H1 (cell line): Measurements from ENCODE around the gene ZDHHC1. TPM values are rescaled to one million over a fixed set of nuclear protein-coding genes. Genes with fewer than 3 reads are reported as not detected.

Experiments used
- CTCF ChIA-PET: fragments of 300-600 bp; sonication (Branson Sonifier 250); formaldehyde crosslinking; loops from one replicate; lab custom pipeline; 2021; ENCODE audit not compliant: partially characterized antibody; lab: Charles Lee
- POLR2A ChIA-PET: fragments of 300-600 bp; sonication (Branson Sonifier 250); formaldehyde crosslinking; loops from one replicate; lab custom pipeline; 2021; ENCODE audit warnings: inconsistent platforms; ENCODE audit not compliant: partially characterized antibody; lab: Charles Lee
- DNase-seq, 2 experiments: peaks; one replicate each; pipeline versions ENCODE4 v3.0.0 to v3.0.0-alpha.2; 2010 to 2022; ENCODE audit warnings: low spot score in 2 of 2, low read depth in 1 of 2, mixed read lengths in 1 of 2
- FAIRE-seq: peaks from 2 replicates; lab custom pipeline; 2011; peaks lifted over from hg19 to GRCh38; lab: Jason Lieb, UNC
- H2AFZ ChIP-seq: 2 replicates; pipeline ENCODE4 v1.8.1; 2012; ENCODE audit warnings: low read length, inconsistent platforms
- H2AK5ac ChIP-seq: 2 replicates; pipeline ENCODE4 v1.6.1; 2013; ENCODE audit warnings: low read depth, low read length
- H2BK120ac ChIP-seq: replicated peaks from 2 replicates; pipeline ENCODE3; 2013; ENCODE audit warnings: low read depth, low read length, inconsistent platforms
- H2BK12ac ChIP-seq: 2 replicates; pipeline ENCODE4 v1.6.1; 2013; ENCODE audit warnings: low read depth, low read length
- H2BK15ac ChIP-seq: 2 replicates; pipeline ENCODE4 v1.6.1; 2013; ENCODE audit warnings: low read length
- H2BK20ac ChIP-seq: 2 replicates; pipeline ENCODE4 v1.6.1; 2013; ENCODE audit warnings: low read length
- H2BK5ac ChIP-seq: 2 replicates; pipeline ENCODE4 v1.6.1; 2013; ENCODE audit warnings: low read depth, low read length
- H3K14ac ChIP-seq: 2 replicates; pipeline ENCODE4 v1.6.1; 2013; ENCODE audit warnings: inconsistent platforms; ENCODE audit not compliant: insufficient read length
- H3K18ac ChIP-seq: 2 replicates; pipeline ENCODE4 v1.6.1; 2013; ENCODE audit warnings: low read length; ENCODE audit errors: extremely low read depth
- H3K23ac ChIP-seq: 2 replicates; pipeline ENCODE4 v1.6.1; 2013; ENCODE audit warnings: inconsistent platforms; ENCODE audit not compliant: insufficient read length
- H3K23me2 ChIP-seq: 2 replicates; pipeline ENCODE4 v1.6.1; 2013; ENCODE audit warnings: low read depth, low read length
- H3K27ac ChIP-seq: 2 replicates; pipeline ENCODE4 v1.6.1; 2011; ENCODE audit warnings: low read depth, low read length, inconsistent platforms
- H3K27me3 ChIP-seq, 4 experiments: replicated peaks in 1 of 4; 1 replicate in 1 of 4; 2 replicates in 3 of 4; pipeline versions ENCODE4 v1.6.1 to v1.8.1; 2011 to 2013; ENCODE audit warnings: low read length in 3 of 4, mild to moderate bottlenecking in 3 of 4, inconsistent platforms in 2 of 4, mixed read lengths in 2 of 4, moderate library complexity in 1 of 4; ENCODE audit not compliant: control insufficient read depth in 3 of 4, insufficient read depth in 3 of 4; ENCODE audit errors: extremely low read depth in 1 of 4
- H3K36me3 ChIP-seq, 4 experiments: 2 replicates each; pipeline versions ENCODE4 v1.6.1 to v1.8.1; 2011 to 2013; ENCODE audit warnings: mild to moderate bottlenecking in 4 of 4, low read length in 3 of 4, moderate library complexity in 2 of 4, control low read depth in 1 of 4, inconsistent platforms in 1 of 4; ENCODE audit not compliant: insufficient read depth in 4 of 4, control insufficient read depth in 2 of 4
- H3K4ac ChIP-seq: replicated peaks from 2 replicates; pipeline ENCODE3; 2013; ENCODE audit warnings: low read length, low read depth, mixed read lengths, inconsistent platforms; ENCODE audit not compliant: insufficient read length
- H3K4me1 ChIP-seq, 4 experiments: replicated peaks in 1 of 4; 1 replicate in 1 of 4; 2 replicates in 3 of 4; pipeline versions ENCODE4 v1.6.1 to v1.8.1; 2011 to 2013; ENCODE audit warnings: low read length in 3 of 4, inconsistent platforms in 2 of 4, mixed read lengths in 1 of 4; ENCODE audit not compliant: insufficient read depth in 4 of 4, control insufficient read depth in 3 of 4
- H3K4me2 ChIP-seq, 2 experiments: 2 replicates each; pipeline versions ENCODE4 v1.6.1 to v1.8.1; 2011 to 2013; ENCODE audit warnings: low read depth in 2 of 2, low read length in 2 of 2, control low read depth in 1 of 2, inconsistent platforms in 1 of 2, mild to moderate bottlenecking in 1 of 2; ENCODE audit not compliant: insufficient read depth in 1 of 2
- H3K4me3 ChIP-seq, 4 experiments: fragments of 200-600, 300-600 bp in 1 of 4; sonication (generic), shearing (Covaris generic), sonication (Bioruptor Twin) in 1 of 4; 2 replicates each; pipeline versions ENCODE4 v1.5.1 to v1.8.1; 2011 to 2016; ENCODE audit warnings: low read length in 4 of 4, low read depth in 3 of 4, control low read depth in 2 of 4, inconsistent platforms in 2 of 4, mild to moderate bottlenecking in 2 of 4, mixed read lengths in 1 of 4, moderate library complexity in 1 of 4; ENCODE audit not compliant: insufficient read depth in 2 of 4; ENCODE audit errors: extremely low read depth in 1 of 4
- H3K56ac ChIP-seq: replicated peaks from 2 replicates; pipeline ENCODE3; 2013; ENCODE audit warnings: low read depth, mild to moderate bottlenecking, mixed read lengths, low read length, inconsistent platforms; ENCODE audit not compliant: insufficient read length
- H3K79me1 ChIP-seq: 2 replicates; pipeline ENCODE4 v1.6.1; 2013; ENCODE audit warnings: low read depth, low read length, control low read depth
- H3K79me2 ChIP-seq, 2 experiments: 2 replicates each; pipeline versions ENCODE4 v1.6.1 to v1.8.1; 2012 to 2013; ENCODE audit warnings: low read length in 2 of 2, mild to moderate bottlenecking in 2 of 2, inconsistent platforms in 1 of 2; ENCODE audit not compliant: insufficient read depth in 2 of 2, control insufficient read depth in 1 of 2
- H3K9ac ChIP-seq, 4 experiments: replicated peaks in 1 of 4; 1 replicate in 1 of 4; 2 replicates in 3 of 4; pipeline versions ENCODE4 v1.6.1 to v1.8.1; 2011 to 2013; ENCODE audit warnings: low read depth in 3 of 4, low read length in 3 of 4, control low read depth in 2 of 4, mild to moderate bottlenecking in 2 of 4, moderate library complexity in 2 of 4, inconsistent platforms in 1 of 4; ENCODE audit errors: extremely low read depth in 1 of 4
- H3K9me3 ChIP-seq, 2 experiments: 2 replicates each; pipeline versions ENCODE4 v1.6.1 to v1.8.1; 2012 to 2013; ENCODE audit warnings: mild to moderate bottlenecking in 2 of 2, moderate library complexity in 2 of 2, control low read depth in 1 of 2, inconsistent platforms in 1 of 2, low read depth in 1 of 2, low read length in 1 of 2, mixed read lengths in 1 of 2; ENCODE audit not compliant: insufficient read depth in 2 of 2
- H4K20me1 ChIP-seq, 2 experiments: replicated peaks in 1 of 2; 2 replicates each; pipeline versions ENCODE3 to v1.8.1; 2011 to 2013; ENCODE audit warnings: inconsistent platforms in 2 of 2, low read length in 2 of 2, mild to moderate bottlenecking in 1 of 2; ENCODE audit not compliant: insufficient read depth in 2 of 2, control insufficient read depth in 1 of 2
- H4K5ac ChIP-seq: 2 replicates; pipeline ENCODE4 v1.6.1; 2013; ENCODE audit warnings: low read length, low read depth, mixed read lengths, inconsistent platforms; ENCODE audit not compliant: insufficient read length
- H4K8ac ChIP-seq: 2 replicates; pipeline ENCODE4 v1.8.0; 2013; ENCODE audit warnings: mild to moderate bottlenecking, moderate library complexity, low read length, inconsistent platforms; ENCODE audit not compliant: insufficient read depth; ENCODE audit errors: extremely low read depth
- H4K91ac ChIP-seq: replicated peaks from 2 replicates; pipeline ENCODE3; 2013; ENCODE audit warnings: low read length, mixed read lengths, inconsistent platforms; ENCODE audit not compliant: insufficient read length
- ASH2L ChIP-seq: fragments of 200-600, 300-600 bp; sonication (generic); IDR thresholded peaks from one replicate; pipeline ENCODE4 v1.7.1; 2017; ENCODE audit warnings: low read length
- ATF2 ChIP-seq: IDR thresholded peaks from 2 replicates; pipeline ENCODE4 v1.6.1; 2012; ENCODE audit warnings: low read length, inconsistent platforms
- BRCA1 ChIP-seq: IDR thresholded peaks from 2 replicates; pipeline ENCODE4 v1.6.1; 2012; ENCODE audit warnings: low read depth, low read length, improper control_type of control experiment
- FOSL1 ChIP-seq: IDR thresholded peaks from 2 replicates; pipeline ENCODE4 v1.6.1; 2011; ENCODE audit warnings: mild to moderate bottlenecking, low read depth, low read length, moderate library complexity; ENCODE audit not compliant: insufficient read depth
- GABPA ChIP-seq: IDR thresholded peaks from 2 replicates; pipeline ENCODE4 v1.6.1; 2011; ENCODE audit warnings: mild to moderate bottlenecking, low read length, moderate library complexity, borderline replicate concordance; ENCODE audit not compliant: insufficient read depth
- RNF2 ChIP-seq: fragments of 200-900, 300-1000 bp; sonication (generic); IDR thresholded peaks from 2 replicates; pipeline ENCODE4 v1.7.1; 2016; ENCODE audit warnings: borderline replicate concordance, low read depth, mild to moderate bottlenecking, antibody characterized with exemption, low read length; ENCODE audit not compliant: poor library complexity, severe bottlenecking; ENCODE audit errors: missing control alignments
- SRF ChIP-seq: IDR thresholded peaks from 2 replicates; pipeline ENCODE4 v1.6.1; 2011; ENCODE audit warnings: mild to moderate bottlenecking, low read depth, low read length, moderate library complexity
- TBP ChIP-seq: IDR thresholded peaks from 2 replicates; pipeline ENCODE4 v1.6.1; 2011; ENCODE audit warnings: low read depth, low read length, improper control_type of control experiment
- WGBS, 2 experiments: shearing (Covaris generic) in 1 of 2; methylation state at CpG; one replicate each; pipeline versions ENCODE4 v1.1.6 to v1.1.7; 2013 to 2015; ENCODE audit warnings: low lambda C conversion rate in 2 of 2, mixed read lengths in 2 of 2, inconsistent platforms in 1 of 2, low coverage in 1 of 2, missing lambda C conversion rate in 1 of 2; ENCODE audit not compliant: insufficient replicate concordance in 2 of 2, insufficient coverage in 1 of 2, insufficient read length in 1 of 2; ENCODE audit errors: extremely low coverage in 1 of 2, missing lambda C conversion rate in 1 of 2; 5-methylcytosine and 5-hydroxymethylcytosine counted together
- polyA plus RNA-seq, 7 experiments: library from polyadenylated mRNA; depleted of rRNA in 3 of 7; stranded (reverse) in 5 of 7; unstranded in 2 of 7; fragments of >200 nt in 5 of 7; fragments of 200-250 nt in 2 of 7; gene quantifications; 1 replicate in 5 of 7; 2 replicates in 1 of 7; 4 replicates in 1 of 7; pipeline versions ENCODE4 v1.2.1 to v1.2.3, GENCODE V29; 2011 to 2013; ENCODE audit warnings: missing spikeins in 2 of 7, mixed read lengths in 2 of 7
- total RNA-seq: library from RNA; stranded (reverse); fragmentation: NEBNext Ultra II Directional; extraction: Animal tissue kit (Norgen Biotek cat#: 25700); gene quantifications from 2 replicates; pipeline ENCODE4 v1.2.1, GENCODE V29; 2021

The ZDHHC1 gene
- total and polyA plus RNA-seq, 2 of the 8 experiments (the other 6 are each of a cell fraction or from before 2014, with no cell fraction given), result 3.1 to 4.9 TPM

- DNase-seq (no peak), FAIRE-seq (no peak)
- peaks cover 17% of the 10 kb centered on the region; the same call in 1 of the 2 replicates for H3K23me2 ChIP-seq
- peak overlapping the region; percentile 81 for H4K91ac ChIP-seq
- 37% methylated on average over 8 of the region's 13 CpGs; no CpG with 5 or more reads in 1 of the 2 experiments for WGBS, 2 experiments
- H3K79me2 ChIP-seq, result no peaks in the 10 kb centered on the region; a peak in 1 of 4 replicates
- H4K8ac ChIP-seq, result peak overlapping the region; percentile 88; the same call in 1 of the 2 replicates
- no peak overlapping the region for H3K14ac ChIP-seq
- H3K4ac ChIP-seq, result peak overlapping the region; percentile 91
- H3K4me3 ChIP-seq, result peak overlapping the region; percentile 71 to 86 (median 82)
- peaks cover 0 to 9% (median 1%) of the 10 kb centered on the region in 4 experiments; a peak in 3 of 8 replicates for H3K36me3 ChIP-seq
- no peak overlapping the region for H2AFZ ChIP-seq
- peak overlapping the region; percentile 81 for H2BK120ac ChIP-seq
- H2BK15ac ChIP-seq, result peak overlapping the region; percentile 83; the same call in 1 of the 2 replicates
- H2BK5ac ChIP-seq, result peak overlapping the region; percentile 72; the same call in 1 of the 2 replicates
- ChIA-PET CTCF (interaction anchor here (0.8 to 28.4 kb wide), 7 partner anchors 8 to 166 kb away, joined by 4 to 683 read pairs (median 6); no protein-coding TSS in a partner anchor), POLR2A (interaction anchor here (0.6 to 7.3 kb wide), 7 partner anchors 10 to 105 kb away, joined by 3 to 67 read pairs (median 3); partner anchors contain the start of gene TPPP3)
- 0 out of 2 replicates have a peak overlapping the region, but pooled peaks have one; percentile 55 for H2BK12ac ChIP-seq
- H2BK20ac ChIP-seq, result 0 out of 2 replicates have a peak overlapping the region, but pooled peaks have one; percentile 48
- H3K56ac ChIP-seq, result peak overlapping the region; percentile 56
- H3K9me3 ChIP-seq, result no peaks in the 10 kb centered on the region
- peak overlapping the region; percentile 60; the same call in 1 of the 2 replicates for H3K27ac ChIP-seq
- H4K20me1 ChIP-seq, result peaks cover 0 to 6% of the 10 kb centered on the region in 2 experiments
- peak overlapping the region; percentile 88 for H3K18ac ChIP-seq
- peak overlapping the region; percentile 37 to 72 (median 68); a peak in 6 of 7 replicates for H3K9ac ChIP-seq
- H3K4me1 ChIP-seq, result peaks cover 0 to 37% (median 30%) of the 10 kb centered on the region in 4 experiments; a peak in 6 of 7 replicates
- peak overlapping the region; percentile 57 for H4K5ac ChIP-seq
- peaks cover 0 to 19% (median 15%) of the 10 kb centered on the region in 4 experiments; a peak in 6 of 7 replicates for H3K27me3 ChIP-seq
- H2AK5ac ChIP-seq, result no peak overlapping the region; the same call in 1 of the 2 replicates
- H3K4me2 ChIP-seq, result peak overlapping the region; percentile 87 to 93
- H3K79me1 ChIP-seq, result peaks cover 10% of the 10 kb centered on the region; the same call in 1 of the 2 replicates
- H3K23ac ChIP-seq, result no peak overlapping the region
- TF ChIP-seq TBP (no peak), GABPA (peak; percentile 15; the same call in 1 of the 2 replicates), FOSL1 (no peak), RNF2 (no peak), BRCA1 (no peak), SRF (no peak), ATF2 (no peak), ASH2L (peak; percentile 29)
Observed at GRCh38 chr16:67431775-67432505, 15.7 kb upstream of the ZDHHC1 start.
